Upper lobe of left lung (tissue), 6 donors: ENCODE data around the gene EVPL. TPM values are rescaled to one million over a fixed set of nuclear protein-coding genes. Genes with fewer than 3 reads are reported as not detected.

Experiments used
- ATAC-seq, 2 donors: fragments of 200-7000 bp; cut with Tn5 transposase; one replicate each; pipeline ENCODE4 v1.9.1; 2022; ENCODE audit warnings: mild to moderate bottlenecking in 2 of 2, moderate library complexity in 2 of 2; ENCODE audit not compliant: low FRiP score in 2 of 2
- DNase-seq, 2 donors: peaks; one replicate each; pipeline ENCODE4 v3.0.0-alpha.2; 2019 to 2020
- H3K27ac ChIP-seq, 4 donors: fragments of 200-600 bp; sonication (generic); one replicate each; pipeline ENCODE4 v1.5.1; 2016 to 2019
- H3K27me3 ChIP-seq, 4 donors: fragments of 200-600 bp; sonication (generic); one replicate each; pipeline ENCODE4 v1.5.1; 2017 to 2019
- H3K36me3 ChIP-seq, 4 donors: fragments of 200-600 bp; sonication (generic); one replicate each; pipeline ENCODE4 v1.5.1; 2016 to 2019
- H3K4me1 ChIP-seq, 4 donors: fragments of 200-600 bp; sonication (generic); one replicate each; pipeline ENCODE4 v1.5.1; 2018 to 2019
- H3K4me3 ChIP-seq, 4 donors: fragments of 200-600 bp; sonication (generic); one replicate each; pipeline ENCODE4 v1.5.1; 2017 to 2019; ENCODE audit warnings: mild to moderate bottlenecking in 2 of 4, moderate library complexity in 1 of 4
- H3K9me3 ChIP-seq, 4 donors: fragments of 200-600 bp; sonication (generic); one replicate each; pipeline ENCODE4 v1.5.1; 2018 to 2019
- CTCF ChIP-seq, 6 experiments: fragments of 450-650 bp in 4 of 6; fragments of 200-600 bp in 2 of 6; sonication (generic) in 2 of 6; IDR thresholded peaks; one replicate each; pipeline ENCODE4 v1.5.1; 2016 to 2019; ENCODE audit warnings: antibody characterized with exemption in 6 of 6
- EP300 ChIP-seq, 4 donors: sonication (generic); formaldehyde crosslinking; IDR thresholded peaks; one replicate each; pipeline ENCODE4 v1.5.1; 2017; ENCODE audit warnings: antibody characterized with exemption in 4 of 4, control low read depth in 2 of 4
- POLR2A ChIP-seq, 4 donors: fragments of 450-650 bp; IDR thresholded peaks; one replicate each; pipeline ENCODE4 v1.5.1; 2016 to 2017; ENCODE audit warnings: antibody characterized with exemption in 4 of 4, mild to moderate bottlenecking in 2 of 4
- POLR2AphosphoS5 ChIP-seq, 2 donors: sonication (generic); formaldehyde crosslinking; IDR thresholded peaks; one replicate each; pipeline ENCODE4 v1.5.1; 2017; ENCODE audit warnings: antibody characterized with exemption in 2 of 2
- WGBS, 2 donors: methylation state at CpG; one replicate each; pipeline ENCODE4 v1.1.5; 2017 to 2018; 5-methylcytosine and 5-hydroxymethylcytosine counted together
- total RNA-seq, 6 donors: library from RNA; depleted of rRNA in 4 of 6; stranded (reverse); fragments of >200 nt in 4 of 6; gene quantifications; one replicate each; pipeline versions ENCODE4 v1.1.0 to v1.2.1, GENCODE V29; 2016 to 2021
- donor health status: DM: no; HTN: no; CAD: no; lungs with moderate emphysema.
- donor health status: DM: no; HTN: yes; CAD: no; lungs with severe emphysema.

Gene EVPL
- total RNA-seq, 6 donors from 2014 or later = 47.5 to 142 (median 63.4) TPM

DNA sequence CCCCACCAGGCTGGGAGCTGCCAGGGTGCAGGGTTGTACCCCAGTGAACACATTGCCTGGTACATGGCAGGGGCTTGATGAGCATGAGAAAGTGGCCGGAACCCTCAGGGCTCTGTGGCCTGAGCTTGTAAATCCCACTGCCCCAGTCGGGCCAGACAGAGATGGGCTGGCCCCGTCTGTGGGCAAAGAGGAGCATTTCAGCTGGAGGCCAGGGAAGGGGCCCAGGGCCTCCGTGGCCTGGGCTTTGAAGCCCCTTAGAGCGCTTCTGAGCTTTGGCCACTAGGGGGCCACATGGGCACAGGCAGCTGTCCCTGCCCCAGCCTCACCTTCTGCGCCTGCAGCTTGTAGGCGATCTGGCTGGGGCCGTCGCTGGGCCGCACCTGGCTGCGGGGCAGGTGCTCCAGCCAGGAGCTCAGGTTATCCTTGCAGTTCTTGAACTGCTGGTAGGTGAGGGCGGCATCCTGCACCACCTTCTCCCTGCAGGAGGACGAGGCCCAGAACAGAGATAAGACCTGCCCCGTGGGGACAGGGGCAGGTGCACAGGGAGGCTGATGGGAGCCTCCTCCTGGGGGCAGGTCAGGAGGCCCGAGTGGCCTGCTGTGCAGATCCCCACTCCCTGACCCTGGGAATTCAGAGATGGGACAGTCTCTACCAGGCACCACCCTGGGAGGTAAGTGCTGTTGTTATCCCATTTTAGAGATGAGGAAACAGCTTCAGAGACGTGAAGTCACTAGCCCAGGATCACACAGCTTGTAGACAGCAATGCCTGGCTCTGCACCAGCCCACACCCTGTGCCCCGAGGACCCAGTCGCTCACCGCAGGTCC, 12.8 kb downstream of the EVPL start:
- no peak overlapping the region for H3K4me3 ChIP-seq
- H3K9me3 ChIP-seq = no peaks in the 10 kb centered on the region
- 30 to 37% methylated on average over 14 to 15 of the region's 19 CpGs for WGBS, 2 donors
- H3K4me1 ChIP-seq = peaks cover 0 to 9% (median 7%) of the 10 kb centered on the region in 4 donors
- TF ChIP-seq EP300 (IDR thresholded peaks at IDR 0.05) (no peak), CTCF (IDR thresholded peaks at IDR 0.05) (peak; percentile 92 to 98 (median 96))
- peaks cover 0 to 15% (median 2%) of the 10 kb centered on the region in 4 donors for H3K36me3 ChIP-seq
- DNase-seq (peak; percentile 81 to 87), ATAC-seq (peak; percentile 86 to 88)
- H3K27me3 ChIP-seq = no peaks in the 10 kb centered on the region
- no peak overlapping the region for H3K27ac ChIP-seq

- H3K27ac ChIP-seq = no peak overlapping the region
- peaks cover 0 to 9% (median 7%) of the 10 kb centered on the region in 4 donors for H3K4me1 ChIP-seq
- peaks cover 0 to 14% (median 2%) of the 10 kb centered on the region in 4 donors for H3K36me3 ChIP-seq
- 82 to 83% methylated on average over 15 of the region's 15 CpGs for WGBS, 2 donors
- ATAC-seq (no peak), DNase-seq (no peak)
- TF ChIP-seq EP300 (IDR thresholded peaks at IDR 0.05) (no peak), POLR2A (IDR thresholded peaks at IDR 0.05) (no peak)
- no peaks in the 10 kb centered on the region for H3K9me3 ChIP-seq
- no peak overlapping the region for H3K4me3 ChIP-seq
- no peaks in the 10 kb centered on the region for H3K27me3 ChIP-seq
Observed at GRCh38 chr17:76013377-76013932, 13.7 kb downstream of the EVPL start.

- DNase-seq = no peak
- H3K9me3 ChIP-seq = no peaks in the 10 kb centered on the region
- WGBS, 2 donors = 90 to 92% methylated on average over 5 of the region's 5 CpGs
- TF ChIP-seq CTCF (IDR thresholded peaks at IDR 0.05) (no peak), POLR2A (IDR thresholded peaks at IDR 0.05) (no peak), POLR2AphosphoS5 (IDR thresholded peaks at IDR 0.05) (no peak)
- no peak overlapping the region for H3K27ac ChIP-seq
- H3K27me3 ChIP-seq = no peaks in the 10 kb centered on the region
- peaks cover 0 to 9% (median 7%) of the 10 kb centered on the region in 4 donors for H3K4me1 ChIP-seq
- no peak for ATAC-seq
- peaks cover 0 to 9% (median 2%) of the 10 kb centered on the region in 4 donors for H3K36me3 ChIP-seq
- H3K4me3 ChIP-seq = no peak overlapping the region
Observed at GRCh38 chr17:76011951-76012350, 15.2 kb downstream of the EVPL start.

- TF ChIP-seq POLR2A (IDR thresholded peaks at IDR 0.05) = no peak
- no peak for TF ChIP-seq POLR2AphosphoS5 (IDR thresholded peaks at IDR 0.05)
- no peak for TF ChIP-seq EP300 (IDR thresholded peaks at IDR 0.05)
- TF ChIP-seq CTCF (IDR thresholded peaks at IDR 0.05) = no peak
- WGBS, 2 donors = 84 to 88% methylated on average over 18 to 21 of the region's 21 CpGs
- DNase-seq (no peak), ATAC-seq (no peak)
- Histone ChIP-seq H3K27me3 (no peaks in the 10 kb centered on the region), H3K36me3 (peaks cover 0 to 13% (median 4%) of the 10 kb centered on the region in 4 donors), H3K9me3 (no peaks in the 10 kb centered on the region), H3K4me3 (no peak overlapping the region), H3K27ac (no peak overlapping the region), H3K4me1 (peaks cover 0 to 9% (median 7%) of the 10 kb centered on the region in 4 donors)
Observed at GRCh38 chr17:76009969-76010661, 17.0 kb downstream of the EVPL start.

- Histone ChIP-seq H3K9me3 (no peaks in the 10 kb centered on the region), H3K27ac (no peak overlapping the region), H3K4me3 (no peak overlapping the region), H3K36me3 (peaks cover 0 to 17% (median 4%) of the 10 kb centered on the region in 4 donors), H3K27me3 (no peaks in the 10 kb centered on the region), H3K4me1 (peaks cover 4 to 7% (median 5%) of the 10 kb centered on the region in 4 donors)
- DNase-seq = no peak
- WGBS, 2 donors = 90 to 92% methylated on average over 20 of the region's 20 CpGs
- no peak for TF ChIP-seq EP300 (IDR thresholded peaks at IDR 0.05)
- no peak for ATAC-seq
Observed at GRCh38 chr17:76009447-76009846, 17.7 kb downstream of the EVPL start.
